Measurements from ENCODE around the gene CTXND2. TPM values are rescaled to one million over a fixed set of nuclear protein-coding genes. Genes with fewer than 3 reads are reported as not detected.
"Not testable (repeated sequence)": the region's sequence is repeated elsewhere in the genome, so short reads cannot be mapped to it uniquely, and the experiment has no call there.

The CTXND2 gene
- polyA plus RNA-seq, 1 of the 3 experiments (the other 2 are of a cell fraction): not detected

DNA sequence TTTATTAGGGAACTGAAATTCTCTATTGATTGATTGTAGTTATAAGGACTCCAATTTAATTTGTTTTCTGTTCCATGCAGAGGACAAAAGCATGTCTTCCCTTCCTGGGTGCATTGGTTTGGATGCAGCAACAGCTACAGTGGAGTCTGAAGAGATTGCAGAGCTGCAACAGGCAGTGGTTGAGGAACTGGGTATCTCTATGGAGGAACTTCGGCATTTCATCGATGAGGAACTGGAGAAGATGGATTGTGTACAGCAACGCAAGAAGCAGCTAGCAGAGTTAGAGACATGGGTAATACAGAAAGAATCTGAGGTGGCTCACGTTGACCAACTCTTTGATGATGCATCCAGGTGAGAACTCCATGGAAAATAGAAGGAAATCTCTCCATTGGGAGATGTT, 40.7 kb downstream of the CTXND2 start (continued):
- no peak for TF ChIP-seq USF1 (IDR thresholded peaks at IDR 0.05; ENCODE audit: borderline replicate concordance, low read depth)
- TF ChIP-seq RXRA (IDR thresholded peaks at IDR 0.05; ENCODE audit: borderline replicate concordance, low read depth): no peak
- no peak for TF ChIP-seq TAF1 (IDR thresholded peaks at IDR 0.05; ENCODE audit: borderline replicate concordance, low read depth, low read length)
- no peak for TF ChIP-seq TEAD4 (IDR thresholded peaks at IDR 0.05; ENCODE audit: borderline replicate concordance, insufficient read depth)
- TF ChIP-seq JUND (IDR thresholded peaks at IDR 0.05): no peak
- no peak for TF ChIP-seq ZBTB33 (IDR thresholded peaks at IDR 0.05; ENCODE audit: borderline replicate concordance, low read depth)

DNA sequence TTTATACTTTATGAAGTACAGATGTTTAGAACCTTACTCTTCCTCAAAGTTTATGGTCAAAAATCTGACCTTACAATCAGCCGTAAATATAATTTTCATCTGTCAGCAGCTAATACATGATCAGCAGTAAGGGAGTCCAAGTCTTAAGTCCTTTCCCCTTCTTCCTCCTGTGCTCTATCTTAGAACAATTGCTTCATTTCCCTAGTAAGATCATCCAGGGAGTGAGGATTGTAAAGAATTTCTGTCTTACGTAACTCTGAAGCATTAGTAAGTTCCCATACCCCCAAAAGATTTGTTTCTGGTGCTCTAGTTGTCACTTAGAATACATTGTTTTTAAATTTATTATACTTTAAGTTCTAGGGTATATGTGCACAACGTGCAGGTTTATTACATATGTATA, 41.4 kb downstream of the CTXND2 start:
- no peak overlapping the region for H2AFZ ChIP-seq (ENCODE audit: low read depth)
- no peaks in the 10 kb centered on the region for H3K27me3 ChIP-seq (ENCODE audit: insufficient read depth)
- peaks cover 11% of the 10 kb centered on the region for H3F3A ChIP-seq (replicated peaks; ENCODE audit: insufficient read depth)
- peaks cover 10% of the 10 kb centered on the region; the same call in 1 of the 2 replicates for H3K9me3 ChIP-seq
- 94% methylated on average over 3 of the region's 3 CpGs for WGBS (ENCODE audit: low lambda C conversion rate)
- peaks cover 51% of the 10 kb centered on the region for H3K79me2 ChIP-seq (ENCODE audit: insufficient read depth)
- no peak overlapping the region for H3K27ac ChIP-seq (ENCODE audit: low read depth in 2 of 2, low read length in 1 of 2)
- peaks cover 6 to 9% of the 10 kb centered on the region in 2 experiments; a peak in 2 of 4 replicates for H3K4me1 ChIP-seq (ENCODE audit: control insufficient read depth in 1 of 2, insufficient read depth in 2 of 2, low read depth in 1 of 2, low read length in 1 of 2)
- no peaks in the 10 kb centered on the region for H4K20me1 ChIP-seq (ENCODE audit: insufficient read depth)
- H3K9ac ChIP-seq: no peak overlapping the region
- TF ChIP-seq RCOR1 (IDR thresholded peaks at IDR 0.05; ENCODE audit: low read length) (no peak), NRF1 (IDR thresholded peaks at IDR 0.05; ENCODE audit: low read depth, low read length) (no peak)
- ChIA-PET POLR2A (no interaction called here), CTCF (interaction anchor here (1.2 kb wide), 1 partner anchor 68 kb away, joined by 3 read pairs; no protein-coding TSS in a partner anchor)
- H3K36me3 ChIP-seq (replicated peaks in 1 of 2; ENCODE audit: control insufficient read depth in 1 of 2, insufficient read depth in 2 of 2, low read length in 1 of 2): peaks cover 39 to 52% of the 10 kb centered on the region in 2 experiments
- H3K4me2 ChIP-seq: no peak overlapping the region
- no peaks in the 10 kb centered on the region for H3K9me2 ChIP-seq
- DNase-seq: no peak
- no peak overlapping the region for H3K4me3 ChIP-seq (ENCODE audit: low read depth in 2 of 2, low read length in 1 of 2)

- H3K9me3 ChIP-seq; H3K4me3 ChIP-seq (ENCODE audit: low read depth in 2 of 2, low read length in 1 of 2); H3K9me2 ChIP-seq; DNase-seq; POLR2A ChIA-PET; H3K4me2 ChIP-seq; H3K27ac ChIP-seq (ENCODE audit: low read depth in 2 of 2, low read length in 1 of 2); CTCF ChIA-PET; H3K9ac ChIP-seq; H3K4me1 ChIP-seq (ENCODE audit: control insufficient read depth in 1 of 2, insufficient read depth in 2 of 2, low read depth in 1 of 2, low read length in 1 of 2); H2AFZ ChIP-seq (ENCODE audit: low read depth); H3K27me3 ChIP-seq (ENCODE audit: insufficient read depth); H4K20me1 ChIP-seq (ENCODE audit: insufficient read depth): not testable (repeated sequence)
- 100% methylated on average over 6 of the region's 6 CpGs for WGBS (ENCODE audit: low lambda C conversion rate)
- H3K79me2 ChIP-seq (ENCODE audit: insufficient read depth): peaks cover 54% of the 10 kb centered on the region
- H3K36me3 ChIP-seq (replicated peaks in 1 of 2; ENCODE audit: control insufficient read depth in 1 of 2, insufficient read depth in 2 of 2, low read length in 1 of 2): peaks cover 39 to 54% of the 10 kb centered on the region in 2 experiments
- H3F3A ChIP-seq (replicated peaks; ENCODE audit: insufficient read depth): peaks cover 11% of the 10 kb centered on the region
Measured at GRCh38 chr1:150928775-150929174, 41.8 kb downstream of the CTXND2 start.
